GM18508 (cell line): ENCODE measurements around the gene HAUS5.
"Not testable (repeated sequence)": the region's sequence is repeated elsewhere in the genome, so short reads cannot be mapped to it uniquely, and the experiment has no call there.

ENCODE experiments used
- ATAC-seq: cut with Tn5 transposase; IDR thresholded peaks from one replicate; pipeline ENCODE4 v1.9.1; 2021; ENCODE audit warnings: moderate number of reproducible peaks; ENCODE audit not compliant: insufficient read depth, unreplicated experiment

Gene HAUS5

GRCh38 chr19:35642312-35642711 lies 29.8 kb downstream of the HAUS5 start:
- ATAC-seq, result no peak

GRCh38 chr19:35642798-35643254 lies 30.3 kb downstream of the HAUS5 start:
- ATAC-seq, result no peak

GRCh38 chr19:35643255-35644205 lies 31.0 kb downstream of the HAUS5 start:
- ATAC-seq, result no peak

GRCh38 chr19:35644206-35644986 lies 31.9 kb downstream of the HAUS5 start:
- peak; percentile 46 for ATAC-seq

GRCh38 chr19:35644987-35645679 lies 32.6 kb downstream of the HAUS5 start:
- ATAC-seq, result no peak

GRCh38 chr19:35645680-35646511 lies 33.4 kb downstream of the HAUS5 start:
- ATAC-seq, result no peak

GRCh38 chr19:35648017-35648961 lies 35.8 kb downstream of the HAUS5 start, which contains the start of gene COX6B1:
Gene COX6B1, plus strand, starts transcription at chr19:35648323. Its CDS starts 2,921 bp downstream, at chr19:35651244.
- ATAC-seq, result peak; percentile 56

- ATAC-seq, result no peak
Observed at GRCh38 chr19:35650581-35650980, 38.0 kb downstream of the HAUS5 start.

- not testable (repeated sequence) for ATAC-seq
Observed at GRCh38 chr19:35654828-35655227, 42.3 kb downstream of the HAUS5 start.

GRCh38 chr19:35655600-35655999 lies 43.1 kb downstream of the HAUS5 start:
- ATAC-seq, result no peak

- no peak for ATAC-seq
Observed at GRCh38 chr19:35656700-35657099, 44.2 kb downstream of the HAUS5 start.

- no peak for ATAC-seq
Observed at GRCh38 chr19:35657904-35658700, 45.6 kb downstream of the HAUS5 start.

- no peak for ATAC-seq
Observed at GRCh38 chr19:35661995-35662340, 49.4 kb downstream of the HAUS5 start.

- no peak for ATAC-seq
Observed at GRCh38 chr19:35663981-35664380, 51.4 kb downstream of the HAUS5 start.

GRCh38 chr19:35665157-35665556 lies 52.6 kb downstream of the HAUS5 start:
- ATAC-seq, result no peak

GRCh38 chr19:35665604-35666003 lies 53.1 kb downstream of the HAUS5 start:
- no peak for ATAC-seq

- no peak for ATAC-seq
Observed at GRCh38 chr19:35666251-35666913, 53.8 kb downstream of the HAUS5 start, which contains the start of gene UPK1A. Gene UPK1A, plus strand, starts transcription at chr19:35666517. Its CDS starts 296 bp downstream, at chr19:35666813.
